ENCODE data around the gene ZNF385A.
A peak's percentile ranks its signal among the peaks of the same experiment; 100 is the strongest.

The ZNF385A gene

DNA sequence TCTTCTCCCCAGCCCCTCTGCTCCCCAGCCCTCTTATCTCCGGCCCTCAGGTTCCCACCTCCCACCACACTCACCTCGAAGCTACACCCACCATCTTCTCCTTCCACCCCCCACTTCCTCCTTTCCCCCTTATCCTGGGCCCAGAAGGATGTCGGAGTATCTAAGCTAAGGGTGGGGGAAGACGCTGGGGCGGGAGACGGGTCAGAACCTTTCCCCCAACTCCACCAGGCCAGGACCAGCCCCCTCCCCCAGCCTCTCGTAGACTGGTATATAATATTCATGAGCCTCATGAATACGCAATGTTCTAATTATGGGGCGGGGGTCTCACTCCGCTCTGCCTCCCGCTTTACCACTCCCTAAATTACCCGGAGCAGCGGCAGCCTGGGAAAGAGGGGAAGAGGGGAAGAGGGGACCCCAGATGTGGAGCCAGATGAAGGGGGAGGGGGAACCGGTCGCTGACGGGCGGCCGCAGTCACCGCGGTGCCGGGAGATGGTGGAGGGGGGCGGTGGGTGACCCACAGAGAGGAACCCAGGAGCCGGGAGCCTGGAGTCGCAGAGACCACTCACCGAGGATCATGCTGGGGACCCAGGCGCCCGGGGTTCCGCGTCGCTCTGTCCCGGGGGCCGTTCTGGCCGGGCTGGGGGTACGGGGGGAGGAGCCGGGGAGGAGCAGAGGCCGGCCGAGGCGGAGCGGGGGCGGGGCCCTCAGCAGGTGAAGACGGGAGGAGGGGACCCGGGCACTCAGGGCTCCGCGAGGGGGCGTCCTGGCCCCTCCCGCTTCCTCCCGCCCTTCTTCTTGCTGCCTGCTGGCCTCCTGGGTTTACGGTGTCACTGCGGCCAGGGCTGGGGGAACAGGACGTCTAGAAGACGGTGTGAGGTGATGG is 6.4 kb upstream of the ZNF385A start:
- DNase-seq: no peak

DNA sequence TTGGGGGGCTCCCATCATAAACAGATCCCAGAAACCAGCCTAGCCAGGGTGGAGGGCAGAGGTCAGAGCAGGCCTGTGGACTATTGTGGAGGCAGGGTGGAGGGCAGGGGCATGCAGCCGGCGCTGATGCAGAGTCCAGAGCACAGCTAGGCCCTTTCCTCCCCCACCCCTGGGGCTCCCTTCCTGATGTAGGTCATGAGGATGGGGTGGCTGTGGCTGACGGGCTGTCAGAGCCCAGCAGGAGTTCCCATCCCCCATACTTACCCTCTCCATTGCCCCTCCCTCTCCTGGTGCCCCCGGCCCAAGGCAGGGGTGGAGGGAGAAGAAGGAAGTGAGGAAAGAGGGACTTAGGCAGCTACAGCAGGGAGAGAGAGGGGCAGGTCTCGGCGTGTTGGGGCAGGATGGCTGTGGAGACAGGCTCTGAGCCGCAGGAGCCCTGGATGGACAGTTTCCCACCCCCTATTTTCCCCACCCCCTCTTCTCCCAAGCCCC is 5.7 kb upstream of the ZNF385A start:
- no peak for DNase-seq

- DNase-seq: no peak
Observed at GRCh38 chr12:54389607-54390175, 5.2 kb upstream of the ZNF385A start.

DNA sequence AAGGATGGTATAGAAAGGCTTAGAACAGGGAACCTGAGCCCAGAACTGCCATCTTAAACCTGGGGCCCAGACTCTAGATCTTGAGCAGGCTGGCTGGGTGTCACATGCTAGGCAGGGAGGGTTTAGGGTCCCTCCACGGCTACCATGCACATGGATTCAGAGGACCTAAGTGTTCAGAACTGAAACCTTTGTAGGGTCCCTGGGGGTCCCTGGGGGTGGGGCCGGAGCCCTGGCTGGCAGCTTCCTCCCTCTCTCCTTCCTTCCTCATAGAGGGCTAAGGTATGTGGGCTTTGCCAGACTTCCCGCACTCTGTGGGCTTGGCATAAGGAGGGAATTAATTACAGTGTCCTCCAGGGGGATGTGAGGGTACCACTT is 4.6 kb upstream of the ZNF385A start:
- DNase-seq: no peak

GRCh38 chr12:54388237-54389133 is 4.0 kb upstream of the ZNF385A start:
- no peak for DNase-seq

- no peak for DNase-seq
Observed at GRCh38 chr12:54387114-54387467, 2.6 kb upstream of the ZNF385A start.

DNA sequence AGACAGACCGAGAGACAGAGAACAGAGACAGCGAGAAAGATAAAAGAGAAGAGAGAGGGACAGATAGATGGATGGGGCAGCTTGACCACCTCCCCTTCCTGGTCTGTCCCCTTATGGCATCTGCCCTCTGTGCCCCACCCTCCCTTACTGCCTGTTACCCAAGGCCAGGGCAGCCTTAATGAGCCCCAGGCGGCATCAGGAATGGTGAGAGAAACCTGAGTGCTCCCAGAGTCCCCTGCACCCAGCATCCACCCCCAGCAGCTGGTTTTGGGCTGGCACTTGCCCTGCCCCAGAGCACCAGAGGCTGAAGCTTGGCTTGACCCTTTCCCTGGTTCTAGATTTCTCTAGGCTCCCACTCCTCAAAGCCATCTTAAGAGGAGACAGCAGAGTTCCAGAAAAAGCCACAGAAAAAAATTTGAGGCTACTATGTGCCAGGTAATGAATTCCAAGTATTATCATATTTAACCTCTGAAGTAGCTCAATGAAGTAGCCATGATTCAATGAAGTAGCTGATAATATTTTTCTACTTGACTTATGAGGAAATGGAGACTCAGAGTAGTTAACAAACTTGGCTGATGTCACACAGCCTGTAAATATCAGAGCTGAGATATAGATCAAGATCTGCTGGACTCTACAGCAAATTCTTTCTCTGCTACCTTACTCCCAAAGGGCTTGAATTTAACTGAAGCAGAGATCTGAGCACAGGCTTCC is 2.0 kb upstream of the ZNF385A start:
- no peak for DNase-seq

GRCh38 chr12:54385251-54385914 is 850 bp upstream of the ZNF385A start:
- DNase-seq: no peak

GRCh38 chr12:54383041-54383609 is 1.4 kb downstream of the ZNF385A start:
- DNase-seq: peak; percentile 86

DNA sequence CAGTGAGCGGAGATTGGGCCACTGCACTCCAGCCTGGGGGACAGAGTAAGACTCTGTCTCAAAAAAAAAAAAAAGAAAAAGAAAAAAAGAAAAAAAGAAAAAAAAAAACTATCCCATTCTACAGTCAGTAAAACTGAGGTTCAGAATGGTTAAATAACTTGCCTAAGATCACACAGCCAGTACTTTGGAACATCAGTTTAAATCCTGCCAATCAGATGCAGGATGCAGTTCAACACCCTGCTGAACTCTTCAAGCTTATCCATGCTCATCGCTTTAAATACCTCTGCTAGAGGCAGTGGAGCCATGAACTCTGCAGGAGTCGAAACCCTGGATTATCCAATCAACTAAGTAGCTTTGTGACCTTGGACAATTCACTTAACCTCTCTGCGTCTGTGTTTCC is 3.4 kb downstream of the ZNF385A start:
- DNase-seq: no peak

- peak; percentile 87 for DNase-seq
Observed at GRCh38 chr12:54379398-54380201, 4.9 kb downstream of the ZNF385A start.

- peak; percentile 60 for DNase-seq
Observed at GRCh38 chr12:54378796-54379397, 5.6 kb downstream of the ZNF385A start.

- no peak for DNase-seq
Observed at GRCh38 chr12:54377797-54378515, 6.6 kb downstream of the ZNF385A start.

DNA sequence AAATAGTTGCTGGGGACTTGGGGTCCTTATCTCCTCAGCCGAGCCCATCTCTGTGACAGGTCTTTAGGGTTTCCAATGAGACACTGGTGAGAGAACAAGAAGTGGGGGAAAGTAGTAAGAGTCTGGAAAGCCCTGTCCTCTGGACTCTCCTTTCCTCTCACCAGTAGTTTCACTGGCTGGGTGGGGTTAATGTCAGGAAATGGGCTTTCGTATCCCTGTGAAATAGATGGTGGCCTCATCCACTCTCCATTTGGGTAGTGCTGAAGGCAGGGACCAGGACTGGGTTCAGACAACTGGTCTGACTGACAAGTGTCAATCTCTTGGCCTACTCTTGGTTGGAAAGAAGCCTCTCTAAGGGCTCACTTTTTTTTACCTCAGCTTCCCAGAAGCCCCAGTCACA is 7.5 kb downstream of the ZNF385A start:
- DNase-seq: no peak

DNA sequence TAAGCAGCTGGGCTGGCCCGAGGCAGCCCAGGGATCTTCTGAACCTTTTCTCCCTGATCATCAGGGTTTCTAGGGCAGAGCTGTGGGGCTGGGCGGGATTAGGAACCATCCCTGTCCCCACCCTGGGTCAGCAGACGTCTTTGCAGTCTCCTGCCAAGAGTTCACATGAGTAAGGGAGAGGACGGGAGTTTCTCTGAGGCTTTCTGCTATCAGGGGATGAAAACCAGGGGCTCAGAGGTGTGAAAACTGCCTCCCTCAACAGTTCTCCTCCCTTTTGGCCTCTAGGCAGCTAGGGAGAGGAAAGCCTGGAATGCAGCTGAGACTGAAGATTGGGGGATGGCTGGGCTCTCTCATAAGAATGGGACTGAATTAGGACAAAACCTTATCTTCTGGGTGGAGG is 7.9 kb downstream of the ZNF385A start:
- no peak for DNase-seq

DNA sequence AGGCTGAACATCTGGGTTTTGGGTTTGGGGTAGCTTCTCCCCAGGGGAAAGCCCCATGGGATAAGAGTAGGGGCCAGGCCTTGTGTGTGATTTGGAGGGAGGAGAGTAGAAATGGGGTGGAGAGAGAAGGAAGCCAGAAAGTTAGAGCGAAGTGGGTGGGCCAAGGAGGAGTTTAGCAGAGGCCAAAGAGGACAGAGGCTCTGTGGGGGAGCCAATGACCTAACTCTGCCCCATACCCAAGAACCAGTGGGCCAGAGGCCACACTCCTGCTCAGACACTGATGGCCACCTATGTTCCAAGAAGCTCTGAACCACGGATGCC is 9.3 kb downstream of the ZNF385A start:
- no peak for DNase-seq

DNA sequence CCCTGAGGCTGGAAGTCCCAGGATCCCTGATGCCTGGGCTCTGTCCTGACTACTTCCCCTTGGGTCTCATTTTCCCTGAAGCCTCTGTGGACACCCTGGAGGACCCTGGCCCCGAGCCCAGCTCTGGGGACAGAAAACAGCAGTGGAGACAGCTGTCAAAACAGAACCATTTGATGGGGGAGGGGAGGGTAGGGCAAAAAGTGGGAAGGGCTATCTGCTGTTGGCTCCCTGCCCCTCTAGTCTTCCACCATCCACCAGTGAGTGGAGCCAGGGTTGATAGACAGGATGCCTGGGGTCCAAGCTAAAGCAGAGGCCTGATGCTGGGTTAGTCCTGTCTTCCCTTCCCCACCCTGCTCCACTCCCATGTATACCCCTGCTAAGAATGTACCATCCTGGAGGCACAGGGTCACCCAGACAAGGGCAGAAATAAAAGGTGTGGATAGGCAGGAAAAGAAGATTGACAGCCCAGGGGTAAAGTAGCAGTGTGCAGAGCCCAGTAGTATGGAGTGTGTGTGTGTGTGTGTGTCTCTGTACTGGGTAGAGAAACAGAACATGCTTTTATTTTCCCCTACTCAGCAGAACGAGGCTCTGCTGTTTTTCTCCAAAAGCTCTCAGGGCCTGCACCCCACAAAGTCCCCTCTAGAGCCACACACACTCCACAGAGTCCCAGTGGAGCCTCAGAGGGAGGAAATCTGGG is 9.8 kb downstream of the ZNF385A start:
- DNase-seq: no peak

DNA sequence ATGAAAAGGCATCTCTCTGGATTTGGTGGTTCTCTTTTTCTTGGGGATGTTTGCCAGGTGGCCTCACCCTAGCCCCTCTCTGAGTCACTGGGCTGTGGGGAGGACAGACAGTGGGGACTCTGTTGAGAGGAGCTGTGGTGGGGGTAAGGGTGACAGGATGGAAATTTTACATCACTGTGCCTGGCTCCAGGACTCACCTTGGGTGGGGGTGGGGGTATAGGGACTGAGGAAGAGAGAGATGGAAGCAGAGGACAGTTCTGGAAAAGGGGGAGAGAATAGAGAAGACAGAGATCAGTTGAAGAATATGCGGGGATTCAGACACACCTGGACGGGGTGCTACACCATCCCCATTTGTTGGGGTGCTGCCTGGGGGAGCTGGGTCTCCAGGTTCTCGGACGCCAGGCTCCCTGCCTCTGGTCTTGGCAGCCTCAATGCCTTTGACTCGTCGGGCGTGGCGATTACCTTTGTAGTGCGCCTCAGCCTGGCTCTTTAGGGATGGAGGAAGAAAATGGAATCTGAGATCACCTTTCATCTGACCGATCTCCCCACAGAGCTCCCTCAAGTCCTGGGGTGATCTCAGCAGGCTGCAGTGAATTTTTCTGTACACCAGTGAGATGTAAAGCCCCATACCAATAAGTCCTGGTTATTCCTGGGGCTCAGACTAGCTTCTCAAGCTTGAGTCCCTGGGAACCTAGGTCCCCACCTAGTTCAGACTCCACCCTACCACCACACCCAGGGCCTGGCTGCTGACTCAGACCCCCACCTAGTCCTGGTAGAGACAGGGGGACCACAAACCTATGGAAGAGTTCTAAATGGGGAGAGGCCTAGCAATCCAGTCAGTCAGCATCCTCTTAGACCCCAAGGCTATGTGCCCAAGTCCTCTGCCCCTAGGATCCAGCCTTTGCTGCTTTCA is 10.6 kb downstream of the ZNF385A start:
- DNase-seq: no peak

Data from fibroblast of skin of scalp (primary cell).